ENCODE results near the gene SLC35A2. TPM values are rescaled to one million over a fixed set of nuclear protein-coding genes. Genes with fewer than 3 reads are reported as not detected.

The SLC35A2 gene
- total RNA-seq: 10 to 100 TPM; 14.8 to 15.3 TPM

DNA sequence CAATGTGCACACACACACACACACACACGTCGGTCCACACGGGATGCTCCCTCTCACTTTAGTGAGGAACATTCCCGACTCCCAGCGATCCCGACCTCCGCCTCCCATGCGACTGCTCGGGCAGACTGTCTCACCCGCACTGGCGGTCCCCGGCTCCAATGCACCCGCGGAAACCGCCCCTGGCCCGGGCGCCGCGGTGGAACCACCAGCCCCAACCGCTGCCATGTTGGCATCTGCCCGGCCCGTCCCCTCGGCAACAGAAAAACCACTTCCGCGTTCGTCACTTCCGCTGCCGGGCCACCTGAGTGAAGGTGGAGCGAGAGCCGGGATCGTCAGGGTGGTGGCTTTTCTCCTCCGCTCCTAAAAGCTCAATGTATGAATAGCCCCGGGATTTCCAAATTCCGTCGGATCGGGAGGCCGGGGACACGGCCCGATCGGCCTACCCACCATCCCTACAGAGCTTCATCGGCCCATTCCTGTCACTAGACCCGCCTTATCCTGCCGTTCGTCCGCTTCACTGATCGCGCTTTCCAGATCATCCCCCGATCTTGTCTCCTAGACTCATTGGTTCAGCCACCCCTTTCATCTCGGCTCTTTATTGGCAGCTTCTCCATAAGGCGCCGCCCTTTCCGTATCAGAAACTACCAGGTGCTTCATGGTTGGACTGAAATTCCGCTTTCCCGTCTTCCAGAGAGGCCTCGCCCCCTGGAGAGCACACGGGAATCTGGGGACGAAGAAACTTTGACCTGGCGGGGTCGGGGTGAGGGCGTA, at the start of gene SLC35A2:
SLC35A2 (minus strand) TSS at position 235 of the 771 bp plus-strand sequence; CDS start at position 225, 10 bp downstream.
- DNase-seq (peak; percentile 91), ATAC-seq (peak; percentile 73)
- peak within 1 kb of the TSS; percentile 94 for H3K27ac Mint-ChIP-seq
- ChIA-PET POLR2A (interaction anchor here (0.8 to 7.1 kb wide), 12 partner anchors 8 to 280 kb away, joined by 3 to 93 read pairs (median 5); partner anchors contain the start of genes OTUD5, PQBP1 and TIMM17B), CTCF (interaction anchor here (0.8 to 2.3 kb wide), 6 partner anchors 20 to 263 kb away, joined by 3 to 10 read pairs (median 4); no protein-coding TSS in a partner anchor)
- no peaks in the 10 kb centered on the region for H3K9me3 Mint-ChIP-seq (ENCODE audit: insufficient read depth)
- H3K4me1 Mint-ChIP-seq (ENCODE audit: low read depth): peaks cover 51% of the 10 kb centered on the region
- peaks cover 36% of the 10 kb centered on the region for H3K36me3 Mint-ChIP-seq (ENCODE audit: low read depth)
- peak within 1 kb of the TSS; percentile 89 for H3K4me3 Mint-ChIP-seq
- H3K27me3 Mint-ChIP-seq (ENCODE audit: low read depth): no peaks in the 10 kb centered on the region

DNA sequence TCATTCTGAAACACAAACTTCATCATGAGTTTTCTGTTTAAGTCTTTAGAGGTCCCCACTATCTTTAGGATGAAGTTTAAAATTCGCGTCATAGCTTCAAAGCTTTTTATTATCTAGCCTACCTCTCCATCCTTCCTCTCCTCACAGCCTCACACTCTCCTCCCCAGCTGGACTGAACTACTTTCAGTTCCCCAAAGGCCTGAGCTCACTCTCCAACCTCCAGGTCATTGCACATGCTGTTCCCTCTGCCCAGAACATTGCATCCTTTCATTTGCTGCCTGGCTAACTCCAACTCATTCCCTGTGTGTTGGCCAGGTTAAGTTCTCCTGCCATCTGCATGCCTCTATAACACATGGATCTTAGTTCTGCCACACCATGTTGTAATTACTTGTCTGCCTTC, 48.8 kb upstream of the SLC35A2 start:
- Mint-ChIP-seq H3K27me3 (ENCODE audit: low read depth) (no peaks in the 10 kb centered on the region), H3K36me3 (ENCODE audit: low read depth) (peaks cover 10% of the 10 kb centered on the region), H3K4me1 (ENCODE audit: low read depth) (peaks cover 21% of the 10 kb centered on the region), H3K4me3 (peak overlapping the region; percentile 21), H3K27ac (no peak overlapping the region), H3K9me3 (ENCODE audit: insufficient read depth) (no peaks in the 10 kb centered on the region)
- ChIA-PET POLR2A (interaction anchor here (1.5 kb wide), 1 partner anchor 83 kb away, joined by 4 read pairs; the partner anchor contains the start of gene TFE3), CTCF (no interaction called here)
- DNase-seq: no peak
- ATAC-seq: no peak

DNA sequence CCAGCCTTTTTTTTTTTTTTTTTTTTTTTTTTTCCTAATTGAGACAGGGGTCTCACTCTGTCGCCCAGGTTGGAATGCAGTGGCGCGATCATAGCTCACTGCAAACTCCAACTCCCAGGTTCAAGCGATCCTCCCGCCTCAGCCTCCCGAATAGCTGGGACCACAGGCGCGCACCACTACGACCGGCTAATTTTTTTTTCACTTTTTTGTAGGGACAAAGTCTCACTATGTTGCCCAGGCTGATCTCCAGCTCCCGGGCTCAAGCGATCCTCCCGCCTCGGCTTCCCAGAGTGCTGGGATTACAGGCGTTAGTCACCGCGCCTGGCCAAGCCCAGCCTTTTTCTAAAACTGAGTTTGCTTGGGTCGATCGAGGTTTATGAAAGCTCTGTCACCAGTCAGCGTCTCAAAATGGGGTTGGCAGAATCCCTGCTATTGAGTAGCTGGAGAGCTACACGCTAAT, 47.2 kb upstream of the SLC35A2 start:
- Mint-ChIP-seq H3K36me3 (ENCODE audit: low read depth) (peaks cover 12% of the 10 kb centered on the region), H3K27ac (peak overlapping the region; percentile 100), H3K9me3 (ENCODE audit: insufficient read depth) (no peaks in the 10 kb centered on the region), H3K27me3 (ENCODE audit: low read depth) (no peaks in the 10 kb centered on the region), H3K4me1 (ENCODE audit: low read depth) (peaks cover 29% of the 10 kb centered on the region), H3K4me3 (peak overlapping the region; percentile 99)
- CTCF ChIA-PET: interaction anchor here (0.9 to 2.4 kb wide), 5 partner anchors 14 to 85 kb away, joined by 3 to 9 read pairs (median 6); partner anchors contain the start of genes KCND1, PQBP1, TFE3 and TIMM17B
- POLR2A ChIA-PET: interaction anchor here (0.7 to 3.2 kb wide), 15 partner anchors 10 to 122 kb away, joined by 3 to 21 read pairs (median 4); partner anchors contain the start of genes GRIPAP1, KCND1, PQBP1 and SLC35A2
- DNase-seq (peak; percentile 31), ATAC-seq (no peak)

DNA sequence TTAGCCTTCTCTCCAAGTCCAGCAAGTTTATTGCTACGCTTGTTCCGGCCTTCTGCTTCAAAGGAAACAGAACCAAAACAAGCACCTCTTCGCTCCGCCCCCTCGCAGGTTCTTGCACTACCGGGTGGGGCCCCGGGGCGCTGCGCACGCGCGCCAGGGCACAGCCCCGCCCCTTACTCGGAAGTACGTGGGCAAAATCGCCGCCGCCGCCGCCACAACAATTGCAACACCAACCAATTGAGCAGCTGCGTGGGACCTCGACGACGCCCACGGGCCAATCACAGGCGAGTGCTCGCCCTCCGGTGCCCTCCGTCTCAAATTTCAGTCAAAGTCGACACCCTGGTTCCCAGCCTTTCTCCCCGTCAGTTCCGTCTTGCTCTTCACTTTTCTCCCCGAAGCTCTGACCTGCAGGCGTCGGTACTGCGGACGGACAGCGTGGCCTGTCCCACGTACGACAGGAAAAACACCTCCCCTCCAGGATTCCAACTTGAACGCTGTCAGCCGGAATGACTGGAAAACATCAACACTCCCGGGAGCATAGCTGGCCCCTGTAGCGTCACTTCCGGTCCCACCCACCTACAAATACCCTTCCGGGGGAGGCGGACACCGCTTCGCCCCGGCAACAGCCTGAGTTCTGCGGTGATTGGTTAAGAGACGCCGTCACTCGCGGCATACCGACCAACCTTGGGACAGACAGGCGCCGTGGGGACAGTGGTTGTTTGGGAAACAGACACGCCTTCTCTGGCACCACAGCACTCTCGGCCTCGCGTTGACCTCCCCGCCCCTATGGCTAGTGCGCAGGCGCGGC, 46.6 kb upstream of the SLC35A2 start:
- CTCF ChIA-PET: interaction anchor here (0.9 to 2.4 kb wide), 5 partner anchors 14 to 86 kb away, joined by 3 to 9 read pairs (median 6); partner anchors contain the start of genes KCND1, PQBP1, TFE3 and TIMM17B
- Mint-ChIP-seq H3K4me3 (peak overlapping the region; percentile 99), H3K4me1 (ENCODE audit: low read depth) (peaks cover 35% of the 10 kb centered on the region), H3K27me3 (ENCODE audit: low read depth) (no peaks in the 10 kb centered on the region), H3K9me3 (ENCODE audit: insufficient read depth) (no peaks in the 10 kb centered on the region), H3K36me3 (ENCODE audit: low read depth) (peaks cover 12% of the 10 kb centered on the region), H3K27ac (peak overlapping the region; percentile 100)
- peak; percentile 95 for DNase-seq
- POLR2A ChIA-PET: interaction anchor here (0.6 to 3.2 kb wide), 17 partner anchors 9 to 122 kb away, joined by 3 to 21 read pairs (median 4); partner anchors contain the start of genes GRIPAP1, KCND1, PQBP1 and SLC35A2
- ATAC-seq: peak; percentile 88

DNA sequence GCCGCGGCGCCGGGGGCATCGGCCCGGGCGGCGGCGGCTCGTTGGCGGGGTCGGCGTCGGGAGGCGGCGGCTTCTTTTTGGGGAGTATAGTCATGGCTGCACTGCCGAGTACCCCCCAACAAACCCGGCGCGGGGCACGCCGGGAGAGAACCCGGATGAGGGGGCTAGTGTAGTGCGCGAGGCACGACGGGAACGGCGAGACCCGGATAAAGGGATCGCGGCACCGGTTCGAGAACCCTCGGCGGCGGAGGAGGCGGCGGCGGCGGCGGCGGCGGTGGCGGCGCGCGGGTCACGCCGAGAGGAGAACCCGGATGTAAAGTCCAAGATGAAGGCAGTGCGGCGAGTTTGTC, 46.0 kb upstream of the SLC35A2 start, which contains the start of gene OTUD5:
OTUD5 (minus strand) TSS at position 131 of the 350 bp plus-strand sequence; CDS start at position 94, 37 bp downstream.
- H3K36me3 Mint-ChIP-seq (ENCODE audit: low read depth): peaks cover 12% of the 10 kb centered on the region
- ChIA-PET POLR2A (interaction anchor here (0.8 to 3.2 kb wide), 9 partner anchors 12 to 84 kb away, joined by 3 to 21 read pairs (median 6); partner anchors contain the start of gene SLC35A2), CTCF (interaction anchor here (2.4 kb wide), 1 partner anchor 85 kb away, joined by 6 read pairs; no protein-coding TSS in a partner anchor)
- H3K27me3 Mint-ChIP-seq (ENCODE audit: low read depth): no peaks in the 10 kb centered on the region
- H3K27ac Mint-ChIP-seq: peak within 1 kb of the TSS; percentile 100
- ATAC-seq (peak; percentile 62), DNase-seq (peak; percentile 84)
- peak within 1 kb of the TSS; percentile 99 for H3K4me3 Mint-ChIP-seq
- H3K9me3 Mint-ChIP-seq (ENCODE audit: insufficient read depth): no peaks in the 10 kb centered on the region
- peaks cover 41% of the 10 kb centered on the region for H3K4me1 Mint-ChIP-seq (ENCODE audit: low read depth)

DNA sequence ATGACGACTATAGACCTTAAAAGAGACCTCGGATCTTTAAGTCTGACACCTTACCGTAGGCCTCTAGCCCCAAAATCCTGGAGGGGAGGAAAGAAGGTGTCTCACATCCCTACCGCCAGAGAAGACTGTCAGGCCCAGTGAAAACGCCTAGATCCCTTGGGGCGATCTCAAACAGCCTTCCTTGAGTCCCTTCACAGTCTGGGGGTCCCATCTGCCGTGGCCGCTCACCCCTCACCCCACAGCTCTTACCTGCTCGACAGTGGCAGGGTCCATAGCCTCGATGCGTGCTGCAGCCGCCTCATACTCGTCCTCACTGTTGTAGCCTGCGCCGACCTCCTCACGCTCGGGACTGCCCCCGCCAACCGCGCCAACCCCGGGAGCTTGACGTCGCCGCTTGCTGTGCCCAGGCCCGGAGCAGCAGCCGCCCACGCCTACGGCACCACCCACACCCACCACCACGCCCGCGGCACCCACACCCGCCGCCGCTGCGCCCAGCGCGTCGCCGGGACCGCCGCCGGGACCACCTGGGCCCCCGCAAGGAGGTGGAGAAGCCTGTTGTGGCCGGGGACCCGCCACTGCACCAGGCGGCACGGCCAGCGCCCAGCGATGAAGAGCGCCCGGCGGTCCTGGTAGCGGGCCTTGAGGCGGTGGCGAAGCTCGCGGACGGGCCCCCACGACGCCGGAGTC, 45.4 kb upstream of the SLC35A2 start:
- peak; percentile 42 for DNase-seq
- peaks cover 46% of the 10 kb centered on the region for H3K4me1 Mint-ChIP-seq (ENCODE audit: low read depth)

DNA sequence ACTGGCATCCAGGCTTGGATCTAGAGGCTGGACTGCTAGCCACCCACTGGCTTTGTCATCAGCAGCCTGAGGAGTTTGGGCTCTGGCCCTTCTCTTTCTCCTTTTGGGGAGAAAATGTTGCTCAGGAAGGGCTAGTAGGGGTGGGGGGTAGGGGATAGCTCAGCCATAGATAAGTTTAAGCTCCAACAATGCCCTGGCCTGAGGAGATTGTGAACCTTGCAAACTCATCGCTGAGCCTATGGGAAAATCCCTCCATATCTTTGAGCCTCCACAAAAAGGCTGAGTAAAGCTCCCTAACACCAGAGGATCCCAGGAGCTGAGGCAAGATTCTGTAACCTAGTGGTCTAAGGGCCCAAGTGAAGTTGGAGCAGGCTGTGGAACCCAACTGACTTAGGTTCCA, 37.1 kb upstream of the SLC35A2 start:
- H3K4me1 Mint-ChIP-seq (ENCODE audit: low read depth): peaks cover 47% of the 10 kb centered on the region
- POLR2A ChIA-PET: interaction anchor here (0.9 to 1.3 kb wide), 2 partner anchors 10 to 37 kb away, joined by 3 to 5 read pairs; partner anchors contain the start of gene SLC35A2
- H3K27ac Mint-ChIP-seq: no peak overlapping the region
- H3K9me3 Mint-ChIP-seq (ENCODE audit: insufficient read depth): no peaks in the 10 kb centered on the region
- CTCF ChIA-PET: interaction anchor here (1.3 to 1.9 kb wide), 2 partner anchors 8 to 33 kb away, joined by 3 to 6 read pairs; no protein-coding TSS in a partner anchor
- H3K36me3 Mint-ChIP-seq (ENCODE audit: low read depth): peaks cover 12% of the 10 kb centered on the region
- no peak for ATAC-seq
- no peak overlapping the region for H3K4me3 Mint-ChIP-seq
- H3K27me3 Mint-ChIP-seq (ENCODE audit: low read depth): no peaks in the 10 kb centered on the region
- DNase-seq: no peak

More for the DNA sequence above, 45.4 kb upstream of the SLC35A2 start:
- H3K4me3 Mint-ChIP-seq: peak overlapping the region; percentile 79
- H3K9me3 Mint-ChIP-seq (ENCODE audit: insufficient read depth): no peaks in the 10 kb centered on the region
- ChIA-PET POLR2A (interaction anchor here (0.7 to 3.2 kb wide), 7 partner anchors 12 to 156 kb away, joined by 3 to 21 read pairs (median 6); partner anchors contain the start of genes PQBP1, SLC35A2 and TIMM17B), CTCF (interaction anchor here (1.2 to 2.6 kb wide), 3 partner anchors 11 to 85 kb away, joined by 3 to 7 read pairs (median 6); no protein-coding TSS in a partner anchor)
- peaks cover 17% of the 10 kb centered on the region for H3K36me3 Mint-ChIP-seq (ENCODE audit: low read depth)
- peak; percentile 11 for ATAC-seq
- H3K27ac Mint-ChIP-seq: peak overlapping the region; percentile 81
- H3K27me3 Mint-ChIP-seq (ENCODE audit: low read depth): no peaks in the 10 kb centered on the region

DNA sequence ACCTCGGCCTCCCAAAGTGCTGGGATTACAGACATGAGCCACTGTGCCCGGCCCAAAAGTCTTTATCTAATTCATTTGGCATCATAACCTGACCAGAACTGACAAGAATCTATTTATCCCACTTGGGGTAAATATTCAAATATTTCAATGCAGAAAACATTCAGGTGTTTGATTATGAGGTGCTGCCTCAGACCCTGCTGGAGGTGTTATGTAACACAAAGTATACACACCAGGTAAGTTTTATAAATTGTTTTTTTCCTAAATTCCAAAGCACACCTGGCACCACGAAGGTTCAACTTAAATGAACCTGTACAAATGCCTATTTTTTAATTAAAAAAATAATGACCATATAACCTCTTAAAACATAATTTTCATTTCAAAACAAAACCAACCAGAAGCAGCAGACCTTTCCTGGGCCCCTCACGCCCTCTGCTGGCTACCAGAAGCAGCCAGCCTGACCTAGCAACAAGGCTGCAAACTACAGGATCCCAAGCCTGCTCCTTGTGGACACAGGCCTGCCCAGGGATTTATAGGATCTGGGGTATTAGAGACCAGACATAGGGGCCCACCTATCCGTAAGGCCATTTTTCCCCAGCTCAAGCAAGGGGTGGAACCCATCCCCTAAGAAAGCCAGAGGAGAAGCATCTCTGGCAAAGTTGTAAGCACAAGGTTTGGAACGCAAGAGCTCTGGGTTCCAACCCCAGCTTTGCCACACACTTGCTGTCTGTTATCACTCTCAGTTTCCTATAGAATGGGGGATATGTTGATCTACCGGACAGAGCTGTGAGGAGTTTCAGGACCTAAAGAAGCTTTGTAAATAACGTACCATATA, 34.3 kb upstream of the SLC35A2 start:
- H3K27me3 Mint-ChIP-seq (ENCODE audit: low read depth): no peaks in the 10 kb centered on the region
- ATAC-seq: peak; percentile 58
- H3K4me3 Mint-ChIP-seq: no peak overlapping the region

GRCh38 chrX:48942895-48943294, 31.4 kb upstream of the SLC35A2 start:
- Mint-ChIP-seq H3K36me3 (ENCODE audit: low read depth) (peaks cover 28% of the 10 kb centered on the region), H3K27ac (peak overlapping the region; percentile 80), H3K4me3 (no peak overlapping the region), H3K4me1 (ENCODE audit: low read depth) (peaks cover 76% of the 10 kb centered on the region), H3K9me3 (ENCODE audit: insufficient read depth) (no peaks in the 10 kb centered on the region), H3K27me3 (ENCODE audit: low read depth) (no peaks in the 10 kb centered on the region)
- POLR2A ChIA-PET: interaction anchor here (1.0 to 7.2 kb wide), 6 partner anchors 10 to 45 kb away, joined by 3 to 93 read pairs (median 7); partner anchors contain the start of genes OTUD5, PQBP1, SLC35A2 and TIMM17B
- CTCF ChIA-PET: interaction anchor here (1.0 to 1.9 kb wide), 4 partner anchors 9 to 31 kb away, joined by 3 to 6 read pairs (median 4); partner anchors contain the start of gene SLC35A2
- ATAC-seq: no peak
- no peak for DNase-seq

More for the DNA sequence above, 34.3 kb upstream of the SLC35A2 start:
- H3K4me1 Mint-ChIP-seq (ENCODE audit: low read depth): peaks cover 56% of the 10 kb centered on the region
- no peaks in the 10 kb centered on the region for H3K9me3 Mint-ChIP-seq (ENCODE audit: insufficient read depth)
- ChIA-PET CTCF (interaction anchor here (0.6 to 1.8 kb wide), 13 partner anchors 8 to 297 kb away, joined by 3 to 11 read pairs (median 5); partner anchors contain the start of genes HDAC6, PQBP1, SLC35A2 and TIMM17B), POLR2A (interaction anchor here (0.7 to 1.5 kb wide), 2 partner anchors 34 to 55 kb away, joined by 3 to 4 read pairs; partner anchors contain the start of gene SLC35A2)
- H3K27ac Mint-ChIP-seq: peak overlapping the region; percentile 55
- peaks cover 21% of the 10 kb centered on the region for H3K36me3 Mint-ChIP-seq (ENCODE audit: low read depth)
- peak; percentile 61 for DNase-seq
